WTC11 (cell line): ENCODE results near the gene UVRAG. TPM values are rescaled to one million over a fixed set of nuclear protein-coding genes. Genes with fewer than 3 reads are reported as not detected.

ENCODE experiments used
- ATAC-seq: fragments of 200-7000 bp; cut with Tn5 transposase; 2 replicates; pipeline ENCODE4 v1.10.0; 2021; ENCODE audit warnings: mild to moderate bottlenecking, moderate library complexity
- CTCF ChIA-PET: fragments of 300-600 bp; sonication (Branson Sonifier 250); formaldehyde crosslinking; loops from one replicate; lab custom pipeline; 2021; ENCODE audit warnings: antibody characterized with exemption; lab: Charles Lee
- POLR2A ChIA-PET: fragments of 350-600 bp; sonication (Branson Sonifier 250); formaldehyde crosslinking; loops from one replicate; lab custom pipeline; 2021; ENCODE audit warnings: antibody characterized with exemption; lab: Charles Lee
- DNase-seq: peaks from one replicate; pipeline ENCODE4 v3.0.0; 2021; ENCODE audit warnings: low spot score
- H3K27ac Mint-ChIP-seq: 2 replicates; pipeline ENCODE4 v1.8.0; 2021; ENCODE audit warnings: mixed read lengths
- H3K27me3 Mint-ChIP-seq: 2 replicates; pipeline ENCODE4 v1.8.0; 2021; ENCODE audit warnings: low read depth, mild to moderate bottlenecking, moderate library complexity, mixed read lengths
- H3K36me3 Mint-ChIP-seq: 2 replicates; pipeline ENCODE4 v1.8.0; 2021; ENCODE audit warnings: mixed read lengths
- H3K4me1 Mint-ChIP-seq: 2 replicates; pipeline ENCODE4 v1.8.0; 2022; ENCODE audit warnings: mixed read lengths
- H3K4me3 Mint-ChIP-seq: 2 replicates; pipeline ENCODE4 v1.8.0; 2021; ENCODE audit warnings: mild to moderate bottlenecking, moderate library complexity, mixed read lengths
- H3K9me3 Mint-ChIP-seq: 2 replicates; pipeline ENCODE4 v1.8.0; 2021; ENCODE audit warnings: mixed read lengths
- ATF1 ChIP-seq: sonication (generic); formaldehyde crosslinking; IDR thresholded peaks from 2 replicates; pipeline ENCODE4 v1.8.1; 2023; ENCODE audit warnings: mild to moderate bottlenecking, moderate library complexity, missing genetic modification reagents
- CREM ChIP-seq: sonication (generic); formaldehyde crosslinking; IDR thresholded peaks from 2 replicates; pipeline ENCODE4 v1.8.1; 2022; ENCODE audit warnings: mild to moderate bottlenecking, missing genetic modification reagents, moderate library complexity
- ETV6 ChIP-seq: sonication (generic); formaldehyde crosslinking; IDR thresholded peaks from 2 replicates; pipeline ENCODE4 v1.8.1; 2022; ENCODE audit warnings: mild to moderate bottlenecking, missing genetic modification reagents
- FOXJ3 ChIP-seq: sonication (generic); formaldehyde crosslinking; IDR thresholded peaks from 2 replicates; pipeline ENCODE4 v1.9.0; 2021; ENCODE audit warnings: missing genetic modification reagents, mild to moderate bottlenecking, borderline replicate concordance
- GRHL2 ChIP-seq: fragments of 250-450 bp; sonication (Bioruptor Pico); IDR thresholded peaks from 2 replicates; pipeline ENCODE4 v1.8.0; 2022; ENCODE audit warnings: mild to moderate bottlenecking, moderate library complexity; ENCODE audit not compliant: insufficient replicate concordance, severe bottlenecking
- HMGA2 ChIP-seq: fragments of 250-450 bp; sonication (Bioruptor Pico); IDR thresholded peaks from 2 replicates; pipeline ENCODE4 v1.4.0; 2021; ENCODE audit warnings: mild to moderate bottlenecking, moderate library complexity
- IRF2 ChIP-seq: sonication (generic); formaldehyde crosslinking; IDR thresholded peaks from 2 replicates; pipeline ENCODE4 v1.8.0; 2022; ENCODE audit warnings: low read depth, missing genetic modification reagents, borderline replicate concordance
- JUN ChIP-seq: sonication (generic); formaldehyde crosslinking; IDR thresholded peaks from 2 replicates; pipeline ENCODE4 v1.8.0; 2023; ENCODE audit warnings: mild to moderate bottlenecking, missing genetic modification reagents
- KAT7 ChIP-seq: sonication (generic); formaldehyde crosslinking; IDR thresholded peaks from 2 replicates; pipeline ENCODE4 v1.8.1; 2023; ENCODE audit warnings: missing genetic modification reagents, mild to moderate bottlenecking, borderline replicate concordance
- NR2C2 ChIP-seq: sonication (generic); formaldehyde crosslinking; IDR thresholded peaks from 2 replicates; pipeline ENCODE4 v1.8.0; 2022; ENCODE audit warnings: mild to moderate bottlenecking, missing genetic modification reagents
- PRRX2 ChIP-seq: fragments of 250-450 bp; sonication (Bioruptor Pico); IDR thresholded peaks from 2 replicates; pipeline ENCODE4 v1.8.0; 2021; ENCODE audit warnings: mild to moderate bottlenecking
- TP53 ChIP-seq: sonication (generic); formaldehyde crosslinking; IDR thresholded peaks from 2 replicates; pipeline ENCODE4 v1.8.1; 2023; ENCODE audit warnings: mild to moderate bottlenecking, missing genetic modification reagents
- ZNF317 ChIP-seq: sonication (generic); formaldehyde crosslinking; IDR thresholded peaks from 2 replicates; pipeline ENCODE4 v1.8.1; 2023; ENCODE audit warnings: low read depth, mild to moderate bottlenecking, moderate library complexity, missing genetic modification reagents, borderline replicate concordance
- ZNF396 ChIP-seq: fragments of 250-450 bp; sonication (Bioruptor Pico); IDR thresholded peaks from 2 replicates; pipeline ENCODE4 v1.8.0; 2021; ENCODE audit warnings: mild to moderate bottlenecking, moderate library complexity, borderline replicate concordance
- total RNA-seq: library from RNA; stranded (reverse); gene quantifications from 3 replicates; pipeline ENCODE4 v1.2.3, GENCODE V29; 2021
- TF ChIP-seq, protein P1 (sequence below): sonication (generic); formaldehyde crosslinking; IDR thresholded peaks from 2 replicates; pipeline ENCODE4 v1.8.1; 2022; ENCODE audit warnings: mild to moderate bottlenecking, missing genetic modification reagents, moderate library complexity, borderline replicate concordance
- TF ChIP-seq, protein P2 (sequence below): sonication (generic); formaldehyde crosslinking; IDR thresholded peaks from 2 replicates; pipeline ENCODE4 v1.8.0; 2023; ENCODE audit warnings: missing genetic modification reagents, mild to moderate bottlenecking, borderline replicate concordance
- TF ChIP-seq, protein P3 (sequence below): fragments of 250-450 bp; sonication (Bioruptor Pico); IDR thresholded peaks from 2 replicates; pipeline ENCODE4 v1.9.0; 2021; ENCODE audit warnings: mild to moderate bottlenecking
- TF ChIP-seq, protein P4 (sequence below): sonication (generic); formaldehyde crosslinking; conservative IDR thresholded peaks from 2 replicates; pipeline ENCODE4 v1.8.1; 2023; ENCODE audit warnings: mild to moderate bottlenecking, low read depth, missing genetic modification reagents, moderate library complexity

The UVRAG gene
- total RNA-seq, 1 experiment from 2014 or later = 14.5 TPM

DNA sequence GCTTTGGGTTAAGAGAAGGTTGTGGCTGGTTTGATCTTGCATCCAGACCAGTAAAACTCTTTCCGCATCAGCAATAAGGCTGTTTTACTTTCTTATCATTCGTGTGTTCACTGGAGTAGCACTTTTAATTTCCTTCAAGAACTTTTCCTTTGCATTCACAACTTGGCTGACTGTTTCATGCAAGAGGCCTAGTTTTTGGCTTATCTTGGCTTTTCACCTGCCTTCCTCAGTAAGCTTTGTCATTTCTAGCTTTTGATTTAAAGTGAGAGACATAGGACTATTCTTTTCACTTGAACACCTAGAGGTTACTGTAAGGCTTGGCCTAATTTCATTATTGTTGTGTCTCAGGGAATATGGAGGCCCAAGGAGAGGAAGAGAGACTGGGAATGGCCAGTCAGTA, 144.5 kb downstream of the UVRAG start:
- DNase-seq = no peak
- CTCF ChIA-PET = interaction anchor here (1.2 kb wide), 1 partner anchor 193 kb away, joined by 4 read pairs; no protein-coding TSS in a partner anchor
- no peak for TF ChIP-seq ETV6
- TF ChIP-seq, protein P1, sequence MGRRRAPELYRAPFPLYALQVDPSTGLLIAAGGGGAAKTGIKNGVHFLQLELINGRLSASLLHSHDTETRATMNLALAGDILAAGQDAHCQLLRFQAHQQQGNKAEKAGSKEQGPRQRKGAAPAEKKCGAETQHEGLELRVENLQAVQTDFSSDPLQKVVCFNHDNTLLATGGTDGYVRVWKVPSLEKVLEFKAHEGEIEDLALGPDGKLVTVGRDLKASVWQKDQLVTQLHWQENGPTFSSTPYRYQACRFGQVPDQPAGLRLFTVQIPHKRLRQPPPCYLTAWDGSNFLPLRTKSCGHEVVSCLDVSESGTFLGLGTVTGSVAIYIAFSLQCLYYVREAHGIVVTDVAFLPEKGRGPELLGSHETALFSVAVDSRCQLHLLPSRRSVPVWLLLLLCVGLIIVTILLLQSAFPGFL (CRISPR knock-in tag) = no peak
- no peak for TF ChIP-seq ZNF396 (CRISPR knock-in tag)
- TF ChIP-seq GRHL2 (CRISPR knock-in tag) = no peak
- TF ChIP-seq KAT7 = no peak
- TF ChIP-seq HMGA2 (CRISPR knock-in tag) = no peak
- TF ChIP-seq, protein P2, sequence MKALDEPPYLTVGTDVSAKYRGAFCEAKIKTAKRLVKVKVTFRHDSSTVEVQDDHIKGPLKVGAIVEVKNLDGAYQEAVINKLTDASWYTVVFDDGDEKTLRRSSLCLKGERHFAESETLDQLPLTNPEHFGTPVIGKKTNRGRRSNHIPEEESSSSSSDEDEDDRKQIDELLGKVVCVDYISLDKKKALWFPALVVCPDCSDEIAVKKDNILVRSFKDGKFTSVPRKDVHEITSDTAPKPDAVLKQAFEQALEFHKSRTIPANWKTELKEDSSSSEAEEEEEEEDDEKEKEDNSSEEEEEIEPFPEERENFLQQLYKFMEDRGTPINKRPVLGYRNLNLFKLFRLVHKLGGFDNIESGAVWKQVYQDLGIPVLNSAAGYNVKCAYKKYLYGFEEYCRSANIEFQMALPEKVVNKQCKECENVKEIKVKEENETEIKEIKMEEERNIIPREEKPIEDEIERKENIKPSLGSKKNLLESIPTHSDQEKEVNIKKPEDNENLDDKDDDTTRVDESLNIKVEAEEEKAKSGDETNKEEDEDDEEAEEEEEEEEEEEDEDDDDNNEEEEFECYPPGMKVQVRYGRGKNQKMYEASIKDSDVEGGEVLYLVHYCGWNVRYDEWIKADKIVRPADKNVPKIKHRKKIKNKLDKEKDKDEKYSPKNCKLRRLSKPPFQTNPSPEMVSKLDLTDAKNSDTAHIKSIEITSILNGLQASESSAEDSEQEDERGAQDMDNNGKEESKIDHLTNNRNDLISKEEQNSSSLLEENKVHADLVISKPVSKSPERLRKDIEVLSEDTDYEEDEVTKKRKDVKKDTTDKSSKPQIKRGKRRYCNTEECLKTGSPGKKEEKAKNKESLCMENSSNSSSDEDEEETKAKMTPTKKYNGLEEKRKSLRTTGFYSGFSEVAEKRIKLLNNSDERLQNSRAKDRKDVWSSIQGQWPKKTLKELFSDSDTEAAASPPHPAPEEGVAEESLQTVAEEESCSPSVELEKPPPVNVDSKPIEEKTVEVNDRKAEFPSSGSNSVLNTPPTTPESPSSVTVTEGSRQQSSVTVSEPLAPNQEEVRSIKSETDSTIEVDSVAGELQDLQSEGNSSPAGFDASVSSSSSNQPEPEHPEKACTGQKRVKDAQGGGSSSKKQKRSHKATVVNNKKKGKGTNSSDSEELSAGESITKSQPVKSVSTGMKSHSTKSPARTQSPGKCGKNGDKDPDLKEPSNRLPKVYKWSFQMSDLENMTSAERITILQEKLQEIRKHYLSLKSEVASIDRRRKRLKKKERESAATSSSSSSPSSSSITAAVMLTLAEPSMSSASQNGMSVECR = no peak
- no peak for TF ChIP-seq PRRX2
- no peak for TF ChIP-seq NR2C2
- no peak for TF ChIP-seq IRF2 (CRISPR knock-in tag)
- no peak for TF ChIP-seq FOXJ3
- TF ChIP-seq, protein P3, sequence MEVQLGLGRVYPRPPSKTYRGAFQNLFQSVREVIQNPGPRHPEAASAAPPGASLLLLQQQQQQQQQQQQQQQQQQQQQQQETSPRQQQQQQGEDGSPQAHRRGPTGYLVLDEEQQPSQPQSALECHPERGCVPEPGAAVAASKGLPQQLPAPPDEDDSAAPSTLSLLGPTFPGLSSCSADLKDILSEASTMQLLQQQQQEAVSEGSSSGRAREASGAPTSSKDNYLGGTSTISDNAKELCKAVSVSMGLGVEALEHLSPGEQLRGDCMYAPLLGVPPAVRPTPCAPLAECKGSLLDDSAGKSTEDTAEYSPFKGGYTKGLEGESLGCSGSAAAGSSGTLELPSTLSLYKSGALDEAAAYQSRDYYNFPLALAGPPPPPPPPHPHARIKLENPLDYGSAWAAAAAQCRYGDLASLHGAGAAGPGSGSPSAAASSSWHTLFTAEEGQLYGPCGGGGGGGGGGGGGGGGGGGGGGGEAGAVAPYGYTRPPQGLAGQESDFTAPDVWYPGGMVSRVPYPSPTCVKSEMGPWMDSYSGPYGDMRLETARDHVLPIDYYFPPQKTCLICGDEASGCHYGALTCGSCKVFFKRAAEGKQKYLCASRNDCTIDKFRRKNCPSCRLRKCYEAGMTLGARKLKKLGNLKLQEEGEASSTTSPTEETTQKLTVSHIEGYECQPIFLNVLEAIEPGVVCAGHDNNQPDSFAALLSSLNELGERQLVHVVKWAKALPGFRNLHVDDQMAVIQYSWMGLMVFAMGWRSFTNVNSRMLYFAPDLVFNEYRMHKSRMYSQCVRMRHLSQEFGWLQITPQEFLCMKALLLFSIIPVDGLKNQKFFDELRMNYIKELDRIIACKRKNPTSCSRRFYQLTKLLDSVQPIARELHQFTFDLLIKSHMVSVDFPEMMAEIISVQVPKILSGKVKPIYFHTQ (CRISPR knock-in tag) = no peak
- TF ChIP-seq CREM (CRISPR knock-in tag) = no peak
- no peak for TF ChIP-seq ZNF317 (CRISPR knock-in tag)
- TF ChIP-seq ATF1 = no peak
- TF ChIP-seq JUN (CRISPR knock-in tag) = no peak
- TF ChIP-seq TP53 (CRISPR knock-in tag) = no peak
- POLR2A ChIA-PET = no interaction called here
- ATAC-seq = no peak
- Mint-ChIP-seq H3K27ac (no peak overlapping the region), H3K4me1 (peaks cover 4% of the 10 kb centered on the region; the same call in 1 of the 2 replicates), H3K4me3 (no peak overlapping the region), H3K9me3 (peaks cover 11% of the 10 kb centered on the region; the same call in 1 of the 2 replicates), H3K27me3 (no peaks in the 10 kb centered on the region), H3K36me3 (no peaks in the 10 kb centered on the region)

DNA sequence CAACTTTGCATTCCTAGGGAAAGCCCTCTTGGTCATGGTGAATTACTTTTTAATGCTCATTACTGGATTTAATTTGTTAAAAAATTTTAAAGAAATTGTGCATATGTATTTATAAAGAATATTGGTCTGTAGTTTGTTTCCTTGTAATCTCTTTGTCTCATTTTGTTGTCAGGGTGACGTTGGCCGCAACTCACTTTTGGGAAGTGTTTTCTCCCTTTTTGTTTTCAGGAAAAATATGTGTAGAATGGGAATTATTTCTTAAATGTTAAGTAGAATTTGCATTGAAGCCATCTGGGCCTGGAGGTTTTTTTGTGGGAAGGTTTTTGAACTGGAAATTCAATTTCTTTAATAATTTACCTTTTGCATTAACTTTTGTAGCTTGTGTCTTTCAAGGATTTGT, 149.1 kb downstream of the UVRAG start:
- Mint-ChIP-seq H3K9me3 (peaks cover 6% of the 10 kb centered on the region; the same call in 1 of the 2 replicates), H3K4me1 (peaks cover 11% of the 10 kb centered on the region), H3K36me3 (no peaks in the 10 kb centered on the region), H3K4me3 (no peak overlapping the region), H3K27me3 (no peaks in the 10 kb centered on the region), H3K27ac (no peak overlapping the region)
- TF ChIP-seq, protein P4, sequence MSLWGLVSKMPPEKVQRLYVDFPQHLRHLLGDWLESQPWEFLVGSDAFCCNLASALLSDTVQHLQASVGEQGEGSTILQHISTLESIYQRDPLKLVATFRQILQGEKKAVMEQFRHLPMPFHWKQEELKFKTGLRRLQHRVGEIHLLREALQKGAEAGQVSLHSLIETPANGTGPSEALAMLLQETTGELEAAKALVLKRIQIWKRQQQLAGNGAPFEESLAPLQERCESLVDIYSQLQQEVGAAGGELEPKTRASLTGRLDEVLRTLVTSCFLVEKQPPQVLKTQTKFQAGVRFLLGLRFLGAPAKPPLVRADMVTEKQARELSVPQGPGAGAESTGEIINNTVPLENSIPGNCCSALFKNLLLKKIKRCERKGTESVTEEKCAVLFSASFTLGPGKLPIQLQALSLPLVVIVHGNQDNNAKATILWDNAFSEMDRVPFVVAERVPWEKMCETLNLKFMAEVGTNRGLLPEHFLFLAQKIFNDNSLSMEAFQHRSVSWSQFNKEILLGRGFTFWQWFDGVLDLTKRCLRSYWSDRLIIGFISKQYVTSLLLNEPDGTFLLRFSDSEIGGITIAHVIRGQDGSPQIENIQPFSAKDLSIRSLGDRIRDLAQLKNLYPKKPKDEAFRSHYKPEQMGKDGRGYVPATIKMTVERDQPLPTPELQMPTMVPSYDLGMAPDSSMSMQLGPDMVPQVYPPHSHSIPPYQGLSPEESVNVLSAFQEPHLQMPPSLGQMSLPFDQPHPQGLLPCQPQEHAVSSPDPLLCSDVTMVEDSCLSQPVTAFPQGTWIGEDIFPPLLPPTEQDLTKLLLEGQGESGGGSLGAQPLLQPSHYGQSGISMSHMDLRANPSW (CRISPR knock-in tag) = no peak
- POLR2A ChIA-PET = no interaction called here
- DNase-seq = no peak
- CTCF ChIA-PET = interaction anchor here (0.9 kb wide), 1 partner anchor 20 kb away, joined by 3 read pairs; no protein-coding TSS in a partner anchor
- ATAC-seq = no peak
